Hepatocyte (in vitro differentiated cells): ENCODE results near the gene COCH.

Experiments used
- EZH2 ChIP-seq: fragments of 200-600 bp; sonication (generic); IDR thresholded peaks from 2 replicates; pipeline ENCODE4 v1.6.1; 2016; ENCODE audit warnings: antibody characterized with exemption, mild to moderate bottlenecking, borderline replicate concordance
- TF ChIP-seq, protein P1 (sequence below): fragments of 200-600 bp; sonication (generic); IDR thresholded peaks from 2 replicates; pipeline ENCODE4 v1.5.1; 2016; ENCODE audit warnings: antibody characterized with exemption, mild to moderate bottlenecking; ENCODE audit not compliant: poor library complexity

DNA sequence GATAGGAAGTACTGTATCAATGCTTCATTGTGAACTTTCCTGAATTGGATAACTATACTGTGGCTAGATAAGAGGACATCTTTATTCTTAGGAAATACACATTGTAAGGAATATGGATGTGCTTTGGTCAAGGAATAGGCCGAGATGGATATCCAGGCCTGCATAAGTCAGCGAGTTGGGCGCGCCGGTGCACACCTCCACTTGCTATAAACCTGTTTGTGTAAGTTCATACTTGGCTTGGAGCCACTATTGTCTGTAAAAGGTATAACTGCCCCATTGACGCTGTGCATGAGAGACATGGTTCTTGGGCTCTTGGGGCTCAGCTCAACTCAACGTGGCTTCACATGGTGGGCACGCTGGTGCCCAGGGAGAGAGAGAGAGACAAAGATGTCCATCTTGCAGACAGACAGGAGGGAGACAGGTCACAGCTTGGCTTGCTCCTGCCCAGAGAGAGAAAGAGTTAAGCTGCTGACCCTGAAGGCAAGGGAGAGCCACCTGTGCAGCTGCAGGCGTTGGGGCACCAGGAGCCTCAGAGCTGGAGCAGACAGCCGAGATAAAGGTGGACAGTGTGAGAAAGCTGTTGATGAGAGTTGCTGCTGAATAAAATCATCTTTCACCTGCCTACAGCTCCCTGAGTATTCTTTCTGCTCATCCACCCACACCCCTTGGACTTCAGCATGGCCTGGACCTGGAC is 34.1 kb upstream of the COCH start:
- TF ChIP-seq, protein P1, sequence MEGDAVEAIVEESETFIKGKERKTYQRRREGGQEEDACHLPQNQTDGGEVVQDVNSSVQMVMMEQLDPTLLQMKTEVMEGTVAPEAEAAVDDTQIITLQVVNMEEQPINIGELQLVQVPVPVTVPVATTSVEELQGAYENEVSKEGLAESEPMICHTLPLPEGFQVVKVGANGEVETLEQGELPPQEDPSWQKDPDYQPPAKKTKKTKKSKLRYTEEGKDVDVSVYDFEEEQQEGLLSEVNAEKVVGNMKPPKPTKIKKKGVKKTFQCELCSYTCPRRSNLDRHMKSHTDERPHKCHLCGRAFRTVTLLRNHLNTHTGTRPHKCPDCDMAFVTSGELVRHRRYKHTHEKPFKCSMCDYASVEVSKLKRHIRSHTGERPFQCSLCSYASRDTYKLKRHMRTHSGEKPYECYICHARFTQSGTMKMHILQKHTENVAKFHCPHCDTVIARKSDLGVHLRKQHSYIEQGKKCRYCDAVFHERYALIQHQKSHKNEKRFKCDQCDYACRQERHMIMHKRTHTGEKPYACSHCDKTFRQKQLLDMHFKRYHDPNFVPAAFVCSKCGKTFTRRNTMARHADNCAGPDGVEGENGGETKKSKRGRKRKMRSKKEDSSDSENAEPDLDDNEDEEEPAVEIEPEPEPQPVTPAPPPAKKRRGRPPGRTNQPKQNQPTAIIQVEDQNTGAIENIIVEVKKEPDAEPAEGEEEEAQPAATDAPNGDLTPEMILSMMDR: no peak
- TF ChIP-seq EZH2: no peak
